BLaER1 (cell line): ENCODE data around the gene HASPIN.
"Not testable (repeated sequence)": the region's sequence is repeated elsewhere in the genome, so short reads cannot be mapped to it uniquely, and the experiment has no call there.

Experiments used
- H3K27ac ChIP-seq: shearing (Covaris generic); formaldehyde crosslinking; 2 replicates; pipeline ENCODE4 v1.8.1; 2022
- H3K27me3 ChIP-seq: shearing (Covaris generic); formaldehyde crosslinking; 2 replicates; pipeline ENCODE4 v1.8.1; 2022
- H3K36me3 ChIP-seq: shearing (Covaris generic); formaldehyde crosslinking; 2 replicates; pipeline ENCODE4 v1.8.1; 2022
- H3K4me1 ChIP-seq: shearing (Covaris generic); formaldehyde crosslinking; 2 replicates; pipeline ENCODE4 v1.8.1; 2022
- H3K4me2 ChIP-seq: shearing (Covaris generic); formaldehyde crosslinking; 2 replicates; pipeline ENCODE4 v1.8.1; 2022
- H3K4me3 ChIP-seq: shearing (Covaris generic); formaldehyde crosslinking; 2 replicates; pipeline ENCODE4 v1.8.1; 2022
- H3K9ac ChIP-seq: shearing (Covaris generic); formaldehyde crosslinking; 2 replicates; pipeline ENCODE4 v1.8.1; 2022
- H3K9me3 ChIP-seq: shearing (Covaris generic); formaldehyde crosslinking; 2 replicates; pipeline ENCODE4 v1.8.1; 2022
- H4K20me1 ChIP-seq: shearing (Covaris generic); formaldehyde crosslinking; 2 replicates; pipeline ENCODE4 v1.8.1; 2022
- Cebpa-rat ChIP-seq: shearing (Covaris generic); IDR thresholded peaks from 2 replicates; pipeline ENCODE4 v1.8.1; 2022

HASPIN gene

GRCh38 chr17:3712811-3713463 lies 10.8 kb upstream of the HASPIN start:
- no peak for TF ChIP-seq Cebpa-rat
- Histone ChIP-seq H3K36me3 (peaks cover 61% of the 10 kb centered on the region), H4K20me1 (no peaks in the 10 kb centered on the region), H3K27ac (peak overlapping the region; percentile 58; the same call in 1 of the 2 replicates), H3K4me1 (peaks cover 51% of the 10 kb centered on the region), H3K9me3 (no peaks in the 10 kb centered on the region), H3K4me2 (peak overlapping the region; percentile 75), H3K27me3 (no peaks in the 10 kb centered on the region), H3K9ac (peak overlapping the region; percentile 40; the same call in 1 of the 2 replicates), H3K4me3 (no peak overlapping the region)

GRCh38 chr17:3715296-3715695 lies 8.4 kb upstream of the HASPIN start:
- Histone ChIP-seq H3K36me3 (peaks cover 85% of the 10 kb centered on the region), H4K20me1 (no peaks in the 10 kb centered on the region), H3K4me1 (peaks cover 54% of the 10 kb centered on the region), H3K4me2 (no peak overlapping the region), H3K27me3 (no peaks in the 10 kb centered on the region), H3K4me3 (no peak overlapping the region), H3K27ac (no peak overlapping the region), H3K9ac (no peak overlapping the region), H3K9me3 (no peaks in the 10 kb centered on the region)
- no peak for TF ChIP-seq Cebpa-rat

GRCh38 chr17:3718201-3718600 lies 5.5 kb upstream of the HASPIN start:
- H3K27ac ChIP-seq, result no peak overlapping the region

GRCh38 chr17:3719265-3719664 lies 4.4 kb upstream of the HASPIN start:
- no peak for TF ChIP-seq Cebpa-rat
- H3K27ac ChIP-seq, result no peak overlapping the region
- H3K4me2 ChIP-seq, result no peak overlapping the region
- peaks cover 74% of the 10 kb centered on the region for H3K36me3 ChIP-seq
- H3K27me3 ChIP-seq, result no peaks in the 10 kb centered on the region
- peaks cover 39% of the 10 kb centered on the region for H3K4me1 ChIP-seq
- no peaks in the 10 kb centered on the region for H3K9me3 ChIP-seq
- no peak overlapping the region for H3K4me3 ChIP-seq
- H4K20me1 ChIP-seq, result 0 out of 2 replicates have a peak, but pooled peaks cover 3% of the 10 kb centered on the region
- H3K9ac ChIP-seq, result no peak overlapping the region

More at GRCh38 chr17:3718201-3718600, 5.5 kb upstream of the HASPIN start:
- Histone ChIP-seq H3K9me3 (no peaks in the 10 kb centered on the region), H4K20me1 (no peaks in the 10 kb centered on the region), H3K36me3 (peaks cover 82% of the 10 kb centered on the region), H3K4me3 (no peak overlapping the region), H3K9ac (no peak overlapping the region), H3K27me3 (no peaks in the 10 kb centered on the region), H3K4me1 (peaks cover 49% of the 10 kb centered on the region), H3K4me2 (no peak overlapping the region)
- no peak for TF ChIP-seq Cebpa-rat

- Histone ChIP-seq H3K36me3 (peaks cover 63% of the 10 kb centered on the region), H3K9ac (peak overlapping the region; percentile 95), H4K20me1 (peaks cover 32% of the 10 kb centered on the region; the same call in 1 of the 2 replicates), H3K9me3 (no peaks in the 10 kb centered on the region), H3K4me2 (peak overlapping the region; percentile 98), H3K4me3 (peak overlapping the region; percentile 98), H3K4me1 (peaks cover 66% of the 10 kb centered on the region), H3K27me3 (no peaks in the 10 kb centered on the region), H3K27ac (peak overlapping the region; percentile 90)
- TF ChIP-seq Cebpa-rat, result no peak
Observed at GRCh38 chr17:3722716-3723115, 987 bp upstream of the HASPIN start.

- Histone ChIP-seq H3K4me2 (peak overlapping the region; percentile 98), H3K36me3 (peaks cover 63% of the 10 kb centered on the region), H3K9ac (peak overlapping the region; percentile 95), H3K9me3 (no peaks in the 10 kb centered on the region), H3K4me1 (peaks cover 71% of the 10 kb centered on the region), H3K27me3 (no peaks in the 10 kb centered on the region), H3K4me3 (peak overlapping the region; percentile 98), H3K27ac (peak overlapping the region; percentile 90), H4K20me1 (peaks cover 32% of the 10 kb centered on the region; the same call in 1 of the 2 replicates)
- TF ChIP-seq Cebpa-rat, result no peak
Observed at GRCh38 chr17:3723188-3723555, 531 bp upstream of the HASPIN start.

GRCh38 chr17:3724378-3725077 lies 825 bp downstream of the HASPIN start:
- H4K20me1 ChIP-seq, result peaks cover 32% of the 10 kb centered on the region; the same call in 1 of the 2 replicates
- peaks cover 73% of the 10 kb centered on the region for H3K4me1 ChIP-seq
- peak overlapping the region; percentile 95 for H3K9ac ChIP-seq
- peaks cover 63% of the 10 kb centered on the region for H3K36me3 ChIP-seq
- H3K27ac ChIP-seq, result peak overlapping the region; percentile 90
- H3K4me2 ChIP-seq, result peak overlapping the region; percentile 98
- no peak for TF ChIP-seq Cebpa-rat
- no peaks in the 10 kb centered on the region for H3K9me3 ChIP-seq
- no peaks in the 10 kb centered on the region for H3K27me3 ChIP-seq
- peak overlapping the region; percentile 98 for H3K4me3 ChIP-seq

- no peak for TF ChIP-seq Cebpa-rat
- Histone ChIP-seq H3K4me2 (peak overlapping the region; percentile 98), H3K4me1 (peaks cover 65% of the 10 kb centered on the region), H3K4me3 (peak overlapping the region; percentile 98), H3K27ac (peak overlapping the region; percentile 51), H3K9me3 (no peaks in the 10 kb centered on the region), H3K27me3 (no peaks in the 10 kb centered on the region), H4K20me1 (peaks cover 32% of the 10 kb centered on the region; the same call in 1 of the 2 replicates), H3K36me3 (peaks cover 49% of the 10 kb centered on the region), H3K9ac (peak overlapping the region; percentile 95)
Observed at GRCh38 chr17:3727041-3727440, 3.3 kb downstream of the HASPIN start.

- not testable (repeated sequence) for H3K9me3 ChIP-seq, H3K9ac ChIP-seq, H3K27ac ChIP-seq, H3K4me3 ChIP-seq, H3K27me3 ChIP-seq
- Histone ChIP-seq H4K20me1 (peaks cover 32% of the 10 kb centered on the region; the same call in 1 of the 2 replicates), H3K36me3 (peaks cover 49% of the 10 kb centered on the region), H3K4me1 (peaks cover 64% of the 10 kb centered on the region), H3K4me2 (peak overlapping the region; percentile 98; the same call in 1 of the 2 replicates)
Observed at GRCh38 chr17:3728099-3728498, 4.4 kb downstream of the HASPIN start.

- no peak for TF ChIP-seq Cebpa-rat
- Histone ChIP-seq H3K27ac (no peak overlapping the region), H3K27me3 (no peaks in the 10 kb centered on the region), H3K4me1 (peaks cover 57% of the 10 kb centered on the region), H4K20me1 (peaks cover 23% of the 10 kb centered on the region; the same call in 1 of the 2 replicates), H3K4me3 (no peak overlapping the region), H3K9me3 (no peaks in the 10 kb centered on the region), H3K36me3 (peaks cover 49% of the 10 kb centered on the region), H3K9ac (no peak overlapping the region), H3K4me2 (no peak overlapping the region)
Observed at GRCh38 chr17:3729881-3730280, 6.2 kb downstream of the HASPIN start.
